HG03064 (cell line): ENCODE results near the gene NTMT1.

Experiments
- ATAC-seq: cut with Tn5 transposase; IDR thresholded peaks from one replicate; pipeline ENCODE4 v1.9.1; 2021; ENCODE audit warnings: low read depth; ENCODE audit not compliant: unreplicated experiment

NTMT1 gene

GRCh38 chr9:129672702-129673101, 46.7 kb downstream of the NTMT1 start:
- ATAC-seq: no peak

GRCh38 chr9:129673602-129674001, 47.6 kb downstream of the NTMT1 start:
- ATAC-seq: no peak

GRCh38 chr9:129674229-129674628, 48.3 kb downstream of the NTMT1 start:
- ATAC-seq: no peak

- ATAC-seq: no peak
Measured at GRCh38 chr9:129675620-129676019, 49.7 kb downstream of the NTMT1 start.

GRCh38 chr9:129676287-129676686, 50.3 kb downstream of the NTMT1 start:
- ATAC-seq: no peak

GRCh38 chr9:129676975-129677374, 51.0 kb downstream of the NTMT1 start:
- ATAC-seq: no peak

- no peak for ATAC-seq
Measured at GRCh38 chr9:129677456-129677855, 51.5 kb downstream of the NTMT1 start.

GRCh38 chr9:129678844-129679243, 52.9 kb downstream of the NTMT1 start:
- no peak for ATAC-seq

GRCh38 chr9:129679537-129679936, 53.6 kb downstream of the NTMT1 start:
- no peak for ATAC-seq

GRCh38 chr9:129681924-129682323, 56.0 kb downstream of the NTMT1 start:
- no peak for ATAC-seq

- no peak for ATAC-seq
Measured at GRCh38 chr9:129682381-129682780, 56.4 kb downstream of the NTMT1 start.

- no peak for ATAC-seq
Measured at GRCh38 chr9:129685220-129685932, 59.4 kb downstream of the NTMT1 start.
